Activated naive CD8-positive, alpha-beta T cell treated with anti-CD3 and anti-CD28 coated beads, Interleukin-2, amount 10 ng/mL, durations not matched to agents 7 days and 5 days (primary cell): ENCODE results near the gene RGL1. TPM values are rescaled to one million over a fixed set of nuclear protein-coding genes. Genes with fewer than 3 reads are reported as not detected.

ENCODE experiments used
- ATAC-seq: fragments of 150-1000 bp; cut with Tn5 transposase; one replicate; pipeline ENCODE4 v1.10.0; 2021; ENCODE audit warnings: low read depth, moderate library complexity
- POLR2A ChIA-PET: fragments of 350-600 bp; sonication (Branson Sonifier 250); formaldehyde crosslinking; loops from one replicate; lab custom pipeline; 2021; ENCODE audit warnings: antibody characterized with exemption; lab: Charles Lee
- DNase-seq: peaks from one replicate; pipeline ENCODE4 v3.0.0; 2021
- H3K27ac Mint-ChIP-seq: one replicate; pipeline ENCODE4 v1.8.0; 2022; ENCODE audit warnings: mild to moderate bottlenecking, mixed read lengths
- H3K27me3 Mint-ChIP-seq: one replicate; pipeline ENCODE4 v1.8.0; 2022; ENCODE audit warnings: mild to moderate bottlenecking, moderate library complexity, mixed read lengths
- H3K36me3 Mint-ChIP-seq: one replicate; pipeline ENCODE4 v1.8.0; 2021; ENCODE audit warnings: mild to moderate bottlenecking, mixed read lengths
- H3K4me1 Mint-ChIP-seq: one replicate; pipeline ENCODE4 v1.8.0; 2021; ENCODE audit warnings: mixed read lengths
- H3K4me3 Mint-ChIP-seq: one replicate; pipeline ENCODE4 v1.8.0; 2022; ENCODE audit warnings: mild to moderate bottlenecking, moderate library complexity, mixed read lengths
- H3K9me3 Mint-ChIP-seq: one replicate; pipeline ENCODE4 v1.8.0; 2021; ENCODE audit warnings: mixed read lengths
- total RNA-seq, 2 experiments: library from RNA; stranded (reverse); gene quantifications; one replicate each; pipeline ENCODE4 v1.2.3, GENCODE V29; 2021

The RGL1 gene
- total RNA-seq, 2 experiments from 2014 or later: 2.7 to 3.4 TPM

- POLR2A ChIA-PET: no interaction called here
- H3K27ac Mint-ChIP-seq: no peak overlapping the region
- ATAC-seq: no peak
- H3K36me3 Mint-ChIP-seq: peaks cover 3% of the 10 kb centered on the region
- DNase-seq: no peak
- H3K27me3 Mint-ChIP-seq: peaks cover 6% of the 10 kb centered on the region
- peaks cover 5% of the 10 kb centered on the region for H3K4me1 Mint-ChIP-seq
- H3K4me3 Mint-ChIP-seq: no peak overlapping the region
- H3K9me3 Mint-ChIP-seq: peaks cover 14% of the 10 kb centered on the region
Measured at GRCh38 chr1:183801649-183802048, 3.3 kb upstream of the RGL1 start.

DNA sequence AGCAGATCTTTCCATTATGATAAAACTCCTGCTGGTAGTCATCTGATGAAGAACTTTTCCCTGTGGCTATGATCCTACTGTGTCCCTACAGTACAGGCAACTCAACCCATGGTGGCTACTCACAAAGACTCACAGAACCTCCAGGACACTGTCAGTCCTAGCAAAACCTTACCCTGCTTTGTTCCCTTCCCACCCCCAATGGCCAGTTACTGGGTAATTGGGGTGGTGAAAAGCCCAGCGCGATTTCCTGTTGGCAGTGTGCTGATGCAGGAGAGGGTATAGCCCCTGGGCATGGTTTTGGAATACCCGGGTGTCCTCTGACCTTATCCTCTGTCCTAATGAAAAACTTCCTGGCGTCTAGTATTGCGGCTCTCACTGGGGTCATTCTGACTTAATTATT lies 533 bp upstream of the RGL1 start:
- Mint-ChIP-seq H3K36me3 (peaks cover 7% of the 10 kb centered on the region), H3K27me3 (peaks cover 9% of the 10 kb centered on the region), H3K9me3 (peaks cover 13% of the 10 kb centered on the region), H3K27ac (no peak overlapping the region), H3K4me1 (peaks cover 5% of the 10 kb centered on the region), H3K4me3 (peak overlapping the region; percentile 90)
- ATAC-seq: no peak
- DNase-seq: no peak
- POLR2A ChIA-PET: no interaction called here

DNA sequence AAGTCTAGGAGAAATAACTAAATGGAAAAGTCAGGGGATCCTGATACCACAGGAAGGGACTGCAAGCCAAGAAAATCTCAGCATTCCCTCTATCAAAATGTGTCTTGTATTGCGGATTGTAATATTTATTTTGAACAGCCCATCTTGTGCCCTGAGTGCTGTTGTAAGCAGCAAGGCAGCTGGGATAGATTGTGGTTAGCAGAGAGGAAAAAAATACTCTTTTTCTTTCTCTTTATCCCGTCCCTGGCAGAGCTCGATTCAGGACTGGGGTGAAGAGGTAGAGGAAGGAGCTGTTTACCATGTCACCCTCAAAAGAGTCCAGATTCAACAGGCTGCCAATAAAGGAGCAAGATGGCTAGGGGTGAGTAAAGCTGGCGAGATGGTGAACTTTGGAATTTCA lies 1.2 kb downstream of the RGL1 start:
- Mint-ChIP-seq H3K27me3 (peaks cover 9% of the 10 kb centered on the region), H3K36me3 (peaks cover 7% of the 10 kb centered on the region), H3K27ac (no peak overlapping the region), H3K4me3 (no peak overlapping the region), H3K9me3 (peaks cover 7% of the 10 kb centered on the region), H3K4me1 (peaks cover 5% of the 10 kb centered on the region)
- no peak for DNase-seq
- POLR2A ChIA-PET: no interaction called here
- no peak for ATAC-seq

- Mint-ChIP-seq H3K36me3 (peaks cover 7% of the 10 kb centered on the region), H3K4me3 (no peak overlapping the region), H3K4me1 (peaks cover 5% of the 10 kb centered on the region), H3K27me3 (peaks cover 9% of the 10 kb centered on the region), H3K9me3 (peaks cover 5% of the 10 kb centered on the region), H3K27ac (no peak overlapping the region)
- POLR2A ChIA-PET: no interaction called here
- DNase-seq (no peak), ATAC-seq (no peak)
Measured at GRCh38 chr1:183806675-183807074, 1.8 kb downstream of the RGL1 start.

GRCh38 chr1:183807549-183808168 lies 2.7 kb downstream of the RGL1 start:
- DNase-seq (no peak), ATAC-seq (no peak)
- POLR2A ChIA-PET: no interaction called here
- Mint-ChIP-seq H3K27me3 (peaks cover 9% of the 10 kb centered on the region), H3K4me1 (peaks cover 5% of the 10 kb centered on the region), H3K4me3 (no peak overlapping the region), H3K27ac (no peak overlapping the region), H3K36me3 (peaks cover 4% of the 10 kb centered on the region), H3K9me3 (peaks cover 1% of the 10 kb centered on the region)

- peaks cover 4% of the 10 kb centered on the region for H3K36me3 Mint-ChIP-seq
- H3K27me3 Mint-ChIP-seq: peaks cover 7% of the 10 kb centered on the region
- H3K9me3 Mint-ChIP-seq: peaks cover 1% of the 10 kb centered on the region
- H3K4me3 Mint-ChIP-seq: no peak overlapping the region
- POLR2A ChIA-PET: no interaction called here
- DNase-seq: no peak
- ATAC-seq: no peak
- peaks cover 5% of the 10 kb centered on the region for H3K4me1 Mint-ChIP-seq
- no peak overlapping the region for H3K27ac Mint-ChIP-seq
Measured at GRCh38 chr1:183808296-183809027, 3.5 kb downstream of the RGL1 start.

- Mint-ChIP-seq H3K9me3 (peaks cover 1% of the 10 kb centered on the region), H3K4me1 (peaks cover 5% of the 10 kb centered on the region), H3K36me3 (peaks cover 4% of the 10 kb centered on the region), H3K27me3 (peaks cover 7% of the 10 kb centered on the region), H3K27ac (no peak overlapping the region), H3K4me3 (no peak overlapping the region)
- POLR2A ChIA-PET: no interaction called here
- ATAC-seq (no peak), DNase-seq (no peak)
Measured at GRCh38 chr1:183810121-183810520, 5.2 kb downstream of the RGL1 start.

GRCh38 chr1:183810756-183811544 lies 6.0 kb downstream of the RGL1 start:
- no peak overlapping the region for H3K4me3 Mint-ChIP-seq
- H3K4me1 Mint-ChIP-seq: no peaks in the 10 kb centered on the region
- POLR2A ChIA-PET: no interaction called here
- peaks cover 3% of the 10 kb centered on the region for H3K27me3 Mint-ChIP-seq
- H3K9me3 Mint-ChIP-seq: peaks cover 1% of the 10 kb centered on the region
- no peak for ATAC-seq
- no peak overlapping the region for H3K27ac Mint-ChIP-seq
- H3K36me3 Mint-ChIP-seq: peaks cover 4% of the 10 kb centered on the region
- DNase-seq: no peak

DNA sequence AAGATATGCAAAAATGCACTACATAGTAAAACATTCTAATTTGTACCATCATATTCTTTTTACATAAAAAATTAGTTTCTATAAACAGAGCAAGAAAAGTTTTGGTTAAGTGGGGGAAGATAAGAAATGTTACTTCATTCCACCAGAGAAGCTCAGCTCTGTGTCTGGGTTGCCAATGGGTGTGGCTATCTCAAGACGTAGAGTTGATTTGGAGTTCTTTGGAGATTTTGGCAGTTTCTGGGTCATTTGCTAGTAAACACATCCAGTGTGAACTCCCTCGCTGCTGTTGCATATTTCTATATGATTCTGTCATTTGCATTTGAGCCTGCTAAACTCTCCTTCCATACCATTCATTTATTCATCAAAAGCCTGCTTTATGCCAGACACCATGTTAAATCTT lies 7.2 kb downstream of the RGL1 start:
- peaks cover 3% of the 10 kb centered on the region for H3K27me3 Mint-ChIP-seq
- H3K9me3 Mint-ChIP-seq: peaks cover 1% of the 10 kb centered on the region
- H3K36me3 Mint-ChIP-seq: peaks cover 2% of the 10 kb centered on the region
- POLR2A ChIA-PET: no interaction called here
- ATAC-seq: no peak
- no peak overlapping the region for H3K27ac Mint-ChIP-seq
- DNase-seq: no peak
- no peak overlapping the region for H3K4me3 Mint-ChIP-seq
- H3K4me1 Mint-ChIP-seq: no peaks in the 10 kb centered on the region

DNA sequence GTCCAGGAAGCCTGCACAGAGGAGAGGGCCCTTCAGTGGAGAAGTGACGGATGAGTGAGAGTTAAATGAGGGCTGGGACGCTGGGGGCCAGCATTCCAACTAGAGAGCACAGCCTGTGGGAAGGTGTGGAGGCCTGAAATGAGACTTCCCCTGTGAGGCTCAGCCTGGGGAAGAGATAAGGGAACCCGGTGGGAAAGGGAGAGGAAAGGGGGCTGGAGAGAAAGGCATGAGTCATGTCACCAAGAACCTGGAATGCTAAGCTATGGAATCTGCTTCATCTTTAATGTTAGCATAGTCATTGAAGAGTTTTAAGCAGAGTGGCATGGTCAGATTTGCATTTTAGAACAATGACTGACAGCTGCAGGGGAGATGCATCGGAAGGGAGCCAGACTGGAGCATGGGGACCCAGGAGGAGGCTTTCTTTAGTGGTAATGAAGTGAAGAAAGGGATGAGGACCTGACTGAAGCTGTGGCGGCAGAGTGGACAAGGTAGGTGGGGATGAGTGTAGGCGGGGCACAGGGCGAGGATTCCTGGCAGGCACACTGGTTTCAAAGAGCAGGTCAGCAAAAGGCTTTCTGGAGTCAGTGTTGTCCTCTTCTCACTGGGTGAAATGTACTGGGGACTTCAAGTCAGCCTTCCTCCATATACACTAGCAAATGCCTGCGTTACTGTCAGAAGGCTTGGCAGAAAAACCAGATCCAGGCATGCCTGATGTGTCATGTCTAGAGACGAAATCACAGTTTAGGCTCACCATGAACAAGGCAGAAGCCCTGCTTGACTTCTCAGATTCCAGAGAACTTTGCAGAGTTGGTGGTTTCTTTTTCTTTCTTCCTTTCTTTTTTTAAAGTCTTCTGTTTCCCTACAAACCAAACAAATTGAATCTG lies 8.0 kb downstream of the RGL1 start:
- Mint-ChIP-seq H3K27ac (no peak overlapping the region), H3K4me3 (no peak overlapping the region), H3K36me3 (peaks cover 2% of the 10 kb centered on the region), H3K27me3 (peaks cover 3% of the 10 kb centered on the region), H3K9me3 (peaks cover 1% of the 10 kb centered on the region), H3K4me1 (no peaks in the 10 kb centered on the region)
- ATAC-seq (no peak), DNase-seq (no peak)
- POLR2A ChIA-PET: no interaction called here

GRCh38 chr1:183814121-183814681 lies 9.3 kb downstream of the RGL1 start:
- ATAC-seq: no peak
- POLR2A ChIA-PET: no interaction called here
- H3K36me3 Mint-ChIP-seq: no peaks in the 10 kb centered on the region
- peaks cover 1% of the 10 kb centered on the region for H3K9me3 Mint-ChIP-seq
- H3K4me3 Mint-ChIP-seq: no peak overlapping the region
- H3K27ac Mint-ChIP-seq: no peak overlapping the region
- DNase-seq: no peak
- H3K4me1 Mint-ChIP-seq: no peaks in the 10 kb centered on the region
- H3K27me3 Mint-ChIP-seq: no peaks in the 10 kb centered on the region

- no peak for ATAC-seq
- H3K4me1 Mint-ChIP-seq: no peaks in the 10 kb centered on the region
Measured at GRCh38 chr1:183816110-183816509, 11.2 kb downstream of the RGL1 start.

More at GRCh38 chr1:183816110-183816509, 11.2 kb downstream of the RGL1 start:
- POLR2A ChIA-PET: no interaction called here
- H3K36me3 Mint-ChIP-seq: no peaks in the 10 kb centered on the region
- no peaks in the 10 kb centered on the region for H3K9me3 Mint-ChIP-seq
- no peaks in the 10 kb centered on the region for H3K27me3 Mint-ChIP-seq
- no peak overlapping the region for H3K27ac Mint-ChIP-seq
- no peak for DNase-seq
- H3K4me3 Mint-ChIP-seq: no peak overlapping the region
